ENCODE measurements around the gene ZBP1.

ZBP1 gene

DNA sequence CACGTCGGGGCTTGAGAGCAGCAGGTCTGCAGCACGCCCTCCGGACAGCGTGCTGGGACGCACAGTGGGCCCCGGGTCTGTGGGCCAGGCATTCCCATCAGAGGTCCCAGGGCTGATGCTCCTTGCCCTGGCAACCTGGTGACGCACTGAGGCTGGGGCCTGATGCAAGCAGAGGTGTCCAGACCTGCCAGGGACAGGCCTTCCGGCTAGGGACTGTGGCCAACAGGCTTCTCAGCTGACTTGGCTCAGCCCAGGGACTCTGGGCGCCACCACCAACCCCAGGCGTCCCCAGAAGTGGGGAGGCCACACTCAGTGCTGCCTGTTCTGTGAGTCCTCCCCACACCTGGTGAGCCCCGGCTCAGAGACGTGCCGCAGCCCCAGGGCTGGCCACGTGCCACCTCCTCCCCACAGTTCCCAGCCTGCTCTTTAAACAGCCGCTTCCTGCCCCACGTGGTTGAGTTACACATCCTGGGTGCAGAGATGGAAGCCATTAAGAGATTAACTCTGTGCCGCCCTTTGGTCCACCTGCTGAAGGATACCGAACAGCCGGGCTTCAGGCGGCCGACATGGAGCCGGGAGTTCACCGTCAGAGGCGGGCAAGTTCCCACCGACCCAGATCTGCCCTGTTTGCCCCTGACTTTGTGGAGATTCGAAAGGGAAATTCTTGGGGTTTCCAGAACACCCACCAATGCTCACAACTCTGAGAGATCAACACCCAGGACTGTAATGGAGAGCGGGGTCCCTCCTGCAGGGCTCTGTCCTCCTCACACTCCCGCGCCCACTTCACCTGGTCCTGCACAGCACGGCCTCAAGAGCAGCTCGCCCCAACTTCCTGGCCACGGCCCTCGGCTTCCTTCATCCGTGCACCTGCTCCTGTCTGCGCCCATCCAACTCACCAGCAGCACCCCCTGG, 37.6 kb upstream of the ZBP1 start:
- no peak for DNase-seq

DNA sequence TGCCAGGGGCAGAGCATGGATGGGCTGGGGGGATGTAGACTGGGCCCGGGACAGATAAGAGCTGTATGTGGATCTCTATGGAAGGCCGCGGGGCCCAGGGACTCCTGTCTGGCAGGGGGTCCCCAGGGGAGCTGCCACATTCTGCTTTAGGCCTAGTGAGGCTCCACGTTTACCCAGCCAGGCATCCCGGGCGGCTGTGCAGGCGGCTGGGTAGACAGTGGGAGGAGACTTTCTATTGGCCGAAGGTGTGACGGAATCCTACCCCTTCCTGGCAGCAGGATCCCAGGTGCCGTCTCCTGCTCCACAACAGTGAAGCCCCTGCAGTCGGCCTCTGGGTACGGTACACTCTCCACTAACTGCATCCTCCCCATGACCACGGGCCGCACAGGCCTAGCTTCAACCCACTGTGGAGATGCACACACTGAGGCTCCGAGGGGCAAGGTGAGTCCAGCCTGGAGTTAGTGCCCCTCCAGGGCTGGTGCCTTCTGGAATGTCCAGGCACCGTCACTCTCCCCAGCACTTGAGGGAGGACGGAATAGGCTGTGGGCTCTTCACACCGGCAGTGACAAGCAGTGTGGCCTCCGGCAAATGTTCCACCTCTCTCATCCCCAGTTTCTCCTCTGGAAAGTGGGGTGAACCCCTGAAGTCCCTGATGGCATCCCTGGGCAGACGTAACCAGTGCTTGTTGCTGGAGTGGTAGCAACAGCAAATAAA, 36.8 kb upstream of the ZBP1 start:
- no peak for DNase-seq

DNA sequence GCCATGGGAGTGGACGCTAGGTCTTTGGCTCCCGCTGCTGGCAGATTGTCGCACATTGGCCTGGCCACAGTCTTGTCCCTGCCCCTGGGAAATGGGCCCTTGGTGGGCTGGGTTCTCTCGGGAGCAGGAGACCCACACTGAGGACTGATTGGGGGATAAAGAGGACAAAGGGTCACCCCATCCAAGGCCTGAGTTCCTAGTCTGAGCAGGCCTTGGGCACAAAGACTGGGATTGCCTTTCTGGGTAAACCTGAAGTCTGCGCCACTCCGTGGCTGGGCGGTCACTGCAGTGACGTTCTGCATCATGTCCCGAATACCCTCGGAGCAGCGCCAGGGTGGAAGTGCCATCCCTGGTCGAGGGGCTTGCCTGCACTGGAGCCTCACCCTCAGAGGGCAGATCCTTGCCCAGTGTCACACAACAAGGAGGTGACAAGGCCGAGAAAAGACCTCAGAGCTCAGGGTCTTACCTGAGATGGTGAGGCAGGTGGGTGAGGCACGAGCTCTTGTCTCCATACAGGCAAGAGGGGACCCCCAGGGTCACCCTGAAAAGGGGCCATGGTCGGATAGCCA, 36.1 kb upstream of the ZBP1 start:
- DNase-seq, result no peak

DNA sequence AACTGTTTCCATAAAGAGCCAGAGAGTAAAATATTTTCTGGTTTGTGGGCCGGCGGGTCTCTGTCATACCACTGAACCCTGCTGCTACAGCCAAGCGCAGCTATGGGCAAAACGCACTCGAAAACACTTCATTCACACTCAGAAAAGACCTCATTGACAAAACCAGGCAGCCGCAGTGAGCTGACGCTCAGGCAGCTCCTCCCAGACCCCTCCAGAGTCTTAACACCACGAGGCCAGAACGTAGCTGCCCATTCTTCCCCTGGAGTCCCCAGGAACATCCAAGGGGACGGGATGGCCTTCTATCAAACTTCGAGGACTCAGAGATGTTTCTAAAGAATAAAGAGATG, 35.6 kb upstream of the ZBP1 start:
- DNase-seq, result no peak

- DNase-seq, result no peak
Measured at GRCh38 chr20:57654998-57655808, 35.0 kb upstream of the ZBP1 start.

GRCh38 chr20:57654363-57654997, 34.3 kb upstream of the ZBP1 start:
- DNase-seq, result no peak

DNA sequence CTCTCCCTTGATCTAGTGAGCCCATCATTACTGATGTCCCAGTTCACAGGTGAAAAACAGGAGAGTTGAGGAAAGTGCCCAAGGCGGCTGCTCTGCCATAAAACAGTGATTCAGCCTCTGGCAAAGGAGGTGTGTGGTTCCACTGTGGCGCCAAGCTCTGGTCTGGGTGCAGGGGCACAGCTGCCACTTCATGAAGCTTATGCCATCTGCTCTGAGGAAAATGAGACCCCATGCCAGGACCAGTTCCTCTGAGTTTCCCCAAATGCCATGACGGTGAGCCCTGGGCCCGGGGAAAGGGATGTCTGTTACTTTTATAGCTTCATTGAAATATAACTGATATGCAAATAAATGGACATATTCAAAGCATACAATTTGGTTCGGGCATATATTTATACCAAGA, 33.7 kb upstream of the ZBP1 start:
- DNase-seq, result no peak

DNA sequence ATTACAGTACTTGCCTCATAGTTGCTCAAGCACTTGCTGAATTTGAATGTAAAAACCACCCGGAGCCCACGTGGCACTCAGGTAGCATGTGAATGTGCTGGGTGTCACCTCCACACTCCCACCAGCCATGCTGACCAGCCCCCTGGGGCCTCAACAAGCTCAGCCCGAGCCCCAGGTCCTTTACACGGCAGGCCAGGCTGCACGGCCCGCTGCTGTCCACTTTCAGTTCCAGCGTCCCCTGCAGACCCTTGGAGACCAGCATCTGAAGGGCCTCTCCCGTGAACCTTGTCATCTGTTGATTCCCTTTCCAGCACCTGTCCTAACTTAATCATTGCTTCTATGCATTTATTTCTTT, 33.3 kb upstream of the ZBP1 start:
- DNase-seq, result peak; percentile 63

GRCh38 chr20:57652606-57653545, 32.6 kb upstream of the ZBP1 start:
- no peak for DNase-seq

DNA sequence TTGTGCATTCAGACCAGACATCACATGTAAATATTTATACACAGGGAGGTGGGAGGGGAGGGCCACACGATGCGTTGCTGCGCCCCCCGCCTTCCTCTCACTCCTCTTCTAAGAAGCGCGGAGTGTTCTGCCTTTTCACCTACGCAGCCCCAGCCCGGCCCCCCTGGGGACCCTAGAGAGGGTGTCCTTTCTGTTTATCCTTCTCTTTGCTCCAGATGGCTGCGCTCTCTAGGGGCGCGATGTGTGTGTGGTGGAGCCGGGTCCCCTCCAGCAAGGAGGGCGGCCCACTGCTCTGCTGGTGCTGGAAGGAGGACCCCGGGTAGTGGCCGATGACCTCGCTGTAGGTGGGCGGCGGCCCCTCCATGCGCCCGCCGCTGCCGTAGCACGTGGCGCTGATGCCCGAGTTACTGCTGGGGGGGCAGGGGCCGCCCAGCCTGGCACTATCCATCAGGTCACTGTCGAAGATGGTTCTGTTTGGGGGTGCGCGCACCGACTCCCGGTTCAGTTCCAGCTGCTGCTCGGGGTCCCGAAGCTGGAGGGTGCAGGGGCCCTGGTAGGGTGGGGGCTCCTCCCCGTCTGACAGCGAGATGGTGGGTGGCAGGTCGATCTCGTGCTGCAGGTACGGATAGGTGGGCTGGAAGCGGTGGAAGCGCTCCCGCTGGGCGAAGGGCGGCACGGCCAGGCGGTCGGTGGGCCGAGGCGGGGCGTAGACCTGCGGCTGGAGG, 31.8 kb upstream of the ZBP1 start:
- DNase-seq, result no peak

GRCh38 chr20:57650756-57651483, 30.7 kb upstream of the ZBP1 start:
- no peak for DNase-seq

- DNase-seq, result no peak
Measured at GRCh38 chr20:57650266-57650665, 30.0 kb upstream of the ZBP1 start.

- DNase-seq, result no peak
Measured at GRCh38 chr20:57649617-57650015, 29.4 kb upstream of the ZBP1 start.

GRCh38 chr20:57648878-57649616, 28.8 kb upstream of the ZBP1 start:
- no peak for DNase-seq

GRCh38 chr20:57647933-57648785, 27.9 kb upstream of the ZBP1 start:
- DNase-seq, result no peak

GRCh38 chr20:57647006-57647932, 27.0 kb upstream of the ZBP1 start:
- DNase-seq, result no peak

DNA sequence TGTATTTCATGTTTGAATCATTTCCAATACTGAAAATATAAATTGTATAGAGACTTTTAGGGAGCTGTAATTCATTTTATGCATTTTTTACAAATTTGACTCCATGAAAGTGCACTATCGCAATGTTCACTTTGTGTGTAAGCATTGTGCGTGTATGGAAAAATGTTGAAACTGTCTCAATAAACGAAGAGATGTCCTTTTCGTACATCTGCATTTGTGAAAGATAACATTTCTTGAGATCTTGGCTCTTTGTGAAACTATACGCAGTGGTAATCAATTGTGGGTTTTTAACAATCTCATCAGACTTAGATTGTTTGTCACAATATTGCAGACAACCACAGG, 18.6 kb upstream of the ZBP1 start:
- DNase-seq, result no peak

Data from NCI-H526 treated with DMSO at 0.1 percent for 48 hours (cell line).